Measurements from ENCODE around the gene PRKCH. TPM values are rescaled to one million over a fixed set of nuclear protein-coding genes. Genes with fewer than 3 reads are reported as not detected.

Gene PRKCH
- total and polyA plus RNA-seq, 10 of the 15 experiments (the other 5 are each of a cell fraction or from before 2014, with no cell fraction given) = 10.7 to 140 (median 33.2) TPM

GRCh38 chr14:61468063-61468825 lies 146.9 kb downstream of the PRKCH start:
- FAIRE-seq (no peak), ATAC-seq (no peak), DNase-seq (ENCODE audit: low read depth, low spot score) (no peak)
- Histone ChIP-seq H3K9ac (ENCODE audit: control insufficient read depth, insufficient read depth, low read length) (no peak overlapping the region), H3K4me1 (ENCODE audit: control insufficient read depth, insufficient read depth, low read length) (peaks cover 22% of the 10 kb centered on the region), H4K20me1 (ENCODE audit: control insufficient read depth, insufficient read depth) (no peaks in the 10 kb centered on the region), H3K9me3 (replicated peaks; ENCODE audit: control insufficient read depth, insufficient read depth, low read length) (no peaks in the 10 kb centered on the region), H3K36me3 (ENCODE audit: control insufficient read depth in 2 of 2, insufficient read depth in 2 of 2, low read length in 1 of 2) (peaks cover 0 to 9% of the 10 kb centered on the region in 2 experiments; a peak in 3 of 4 replicates), H2AFZ (ENCODE audit: control insufficient read depth, low read depth, low read length) (no peak overlapping the region), H3K27ac (ENCODE audit: control insufficient read depth, insufficient read depth) (no peak overlapping the region), H3K27me3 (replicated peaks in 1 of 2; ENCODE audit: control insufficient read depth in 2 of 2, insufficient read depth in 2 of 2, low read length in 1 of 2) (no peaks in the 10 kb centered on the region), H3K4me2 (ENCODE audit: control insufficient read depth, insufficient read depth) (no peak overlapping the region), H3K79me2 (ENCODE audit: control insufficient read depth, insufficient read depth, low read length) (peaks cover 5% of the 10 kb centered on the region), H3K4me3 (no peak overlapping the region)
- BruUV-seq (replicated peaks) = no TSS peak
- RAD21 ChIA-PET (ENCODE audit: unreplicated experiment) = no interaction called here
- TF ChIP-seq ZZZ3 (IDR thresholded peaks at IDR 0.05; ENCODE audit: control insufficient read depth, insufficient read length, low read depth) (no peak), MYB (IDR thresholded peaks at IDR 0.05; ENCODE audit: borderline replicate concordance, low read depth, low read length) (no peak), ATF7 (IDR thresholded peaks at IDR 0.05; ENCODE audit: low read depth) (no peak), EP300 (IDR thresholded peaks at IDR 0.05; ENCODE audit: borderline replicate concordance in 1 of 2, control insufficient read depth in 1 of 2, low read depth in 2 of 2, low read length in 2 of 2) (no peak), CHD1 (IDR thresholded peaks at IDR 0.05; ENCODE audit: low read depth, low read length) (no peak), NFYB (IDR thresholded peaks at IDR 0.05; ENCODE audit: insufficient read depth, low read depth, low read length) (no peak)
- CTCF ChIA-PET = interaction anchor here (1.2 kb wide), 1 partner anchor 284 kb away, joined by 3 read pairs; no protein-coding TSS in a partner anchor
- WGBS (ENCODE audit: insufficient coverage, insufficient replicate concordance, low lambda C conversion rate, missing lambda C conversion rate) = 97% methylated on average over 7 of the region's 7 CpGs
- in situ Hi-C loops (cut with MboI) = no loop called here
- intact Hi-C loops (cut with micrococcal nuclease; ENCODE audit: unreplicated experiment) = no loop called here
- SMC1A ChIA-PET (ENCODE audit: uncharacterized antibody, unreplicated experiment) = interaction anchor here (1.6 kb wide), 1 partner anchor 17 kb away, joined by 3 read pairs; no protein-coding TSS in a partner anchor
- POLR2A ChIA-PET = no interaction called here

All from GM12878 (cell line).